IPS-15b (cell line): Measurements from ENCODE around the gene B3GALT4.

Experiments used
- H3K27me3 ChIP-seq: one replicate; pipeline ENCODE4 v1.6.1; 2013; ENCODE audit warnings: low read length; ENCODE audit not compliant: control insufficient read depth, insufficient read depth
- H3K36me3 ChIP-seq: one replicate; pipeline ENCODE4 v1.6.1; 2013; ENCODE audit warnings: low read length; ENCODE audit not compliant: control insufficient read depth, insufficient read depth
- H3K4me1 ChIP-seq: one replicate; pipeline ENCODE4 v1.6.1; 2013; ENCODE audit warnings: mild to moderate bottlenecking, low read length; ENCODE audit not compliant: control insufficient read depth, insufficient read depth
- H3K4me3 ChIP-seq: one replicate; pipeline ENCODE4 v1.5.1; 2013; ENCODE audit warnings: low read depth, low read length
- H3K9ac ChIP-seq: one replicate; pipeline ENCODE4 v1.6.1; 2013; ENCODE audit warnings: low read depth, mild to moderate bottlenecking, low read length
- H3K9me3 ChIP-seq: one replicate; pipeline ENCODE4 v1.6.1; 2013; ENCODE audit warnings: mild to moderate bottlenecking, low read length; ENCODE audit not compliant: control insufficient read depth, insufficient read depth

The B3GALT4 gene

DNA sequence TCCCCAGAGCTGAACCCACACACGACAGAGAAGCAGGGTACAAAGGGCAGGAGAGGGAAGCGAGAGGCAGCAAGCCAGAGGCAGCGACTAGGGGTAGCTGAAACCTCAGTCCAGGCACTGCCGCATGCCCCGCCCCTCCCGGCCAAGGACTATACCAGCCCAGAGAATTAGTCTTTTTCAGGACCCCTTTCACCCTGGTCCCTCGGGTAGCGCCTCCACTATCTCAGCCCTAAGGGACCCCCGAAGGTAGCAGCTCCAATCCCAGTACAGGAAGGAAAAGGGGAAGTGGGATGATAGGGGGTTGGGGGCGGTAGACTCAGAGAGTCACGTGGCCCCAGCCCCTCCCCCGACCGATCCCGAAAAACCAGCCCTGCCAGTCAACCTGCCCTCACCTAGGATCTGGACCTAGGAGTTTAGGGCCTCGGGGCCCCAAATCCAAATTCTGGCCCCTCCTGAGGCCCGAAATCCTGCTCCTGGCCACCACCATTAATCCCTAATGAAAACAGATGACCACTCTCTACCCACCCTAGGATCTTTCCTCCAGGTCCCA lies 20.6 kb downstream of the B3GALT4 start:
- no peaks in the 10 kb centered on the region for H3K4me1 ChIP-seq
- H3K9me3 ChIP-seq = no peaks in the 10 kb centered on the region
- H3K9ac ChIP-seq = peak overlapping the region; percentile 70
- peak overlapping the region; percentile 74 for H3K4me3 ChIP-seq
- peaks cover 12% of the 10 kb centered on the region for H3K36me3 ChIP-seq
- H3K27me3 ChIP-seq = no peaks in the 10 kb centered on the region

DNA sequence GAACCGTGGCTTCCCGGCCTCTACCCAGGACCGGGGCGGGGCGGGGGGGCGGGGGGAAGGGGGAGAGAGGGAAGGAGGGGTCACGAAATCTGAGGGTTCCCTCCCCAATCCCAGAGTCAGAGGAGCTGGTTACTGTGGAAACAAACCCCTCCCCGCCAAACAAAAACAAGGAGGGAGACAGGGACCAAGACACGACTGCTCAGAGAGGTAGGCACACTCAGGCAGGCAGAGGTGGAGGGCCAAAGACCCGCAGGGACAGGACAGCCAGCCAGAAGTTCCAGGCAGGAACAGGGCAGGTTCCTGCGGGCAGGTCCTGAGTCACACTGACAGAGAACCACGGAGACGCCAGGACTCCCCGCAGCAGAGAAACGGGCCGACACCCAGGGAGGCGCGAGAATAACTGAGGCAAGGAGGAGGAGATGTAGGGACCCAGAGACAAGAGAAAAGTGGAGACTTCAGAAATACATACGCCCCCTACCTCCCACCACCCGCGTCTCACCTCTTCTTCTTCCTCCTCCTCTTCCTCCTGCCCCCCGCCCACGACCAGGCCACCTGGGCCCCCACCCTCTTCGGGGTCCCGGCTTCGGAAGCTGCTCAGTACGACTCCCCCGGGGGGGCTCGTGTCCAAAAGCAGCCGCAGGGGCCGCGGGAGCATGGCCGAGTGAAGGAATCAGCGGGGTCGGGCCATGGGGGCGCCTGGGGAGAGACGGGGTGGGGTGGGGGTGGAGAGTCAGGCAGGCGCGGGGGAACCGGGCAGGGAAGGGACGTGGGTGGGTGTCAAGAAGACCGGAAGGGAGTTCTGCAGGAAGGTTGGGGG lies 21.2 kb downstream of the B3GALT4 start:
- Histone ChIP-seq H3K36me3 (peaks cover 11% of the 10 kb centered on the region), H3K9ac (no peak overlapping the region), H3K4me3 (peak overlapping the region; percentile 74), H3K27me3 (no peaks in the 10 kb centered on the region), H3K9me3 (no peaks in the 10 kb centered on the region), H3K4me1 (no peaks in the 10 kb centered on the region)

DNA sequence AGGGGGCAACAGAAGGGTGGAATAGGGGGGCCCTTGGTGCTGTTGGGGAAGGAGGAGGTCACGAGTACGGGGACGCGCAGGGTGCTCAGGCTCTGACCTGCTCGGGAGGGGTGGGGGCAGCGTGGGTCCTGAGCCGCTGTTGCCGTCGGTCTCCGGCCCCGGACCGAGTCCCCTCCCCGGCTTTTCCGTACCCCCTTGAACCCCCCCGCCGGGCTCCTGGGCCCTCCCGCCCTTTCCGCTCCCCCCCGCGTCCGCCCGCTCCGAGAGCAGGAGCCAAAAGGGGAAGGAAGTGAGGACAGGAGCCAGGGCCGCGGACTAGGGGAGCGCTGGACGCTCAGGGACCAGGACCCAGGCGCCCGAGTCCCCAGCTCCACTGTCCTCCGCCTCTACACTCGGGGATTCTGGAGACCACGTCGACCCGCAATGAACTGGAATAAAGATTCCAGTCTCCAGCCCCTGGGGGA lies 21.9 kb downstream of the B3GALT4 start, which contains the start of gene RGL2:
Gene RGL2, minus strand, starts transcription at position 170 of the 464 bp plus-strand sequence. CDS start 332 bp downstream, outside the sequence.
- Histone ChIP-seq H3K36me3 (peaks cover 11% of the 10 kb centered on the region), H3K9me3 (no peaks in the 10 kb centered on the region), H3K27me3 (no peaks in the 10 kb centered on the region), H3K4me3 (peak within 1 kb of the TSS; percentile 74), H3K4me1 (no peaks in the 10 kb centered on the region), H3K9ac (peak within 1 kb of the TSS; percentile 71)

DNA sequence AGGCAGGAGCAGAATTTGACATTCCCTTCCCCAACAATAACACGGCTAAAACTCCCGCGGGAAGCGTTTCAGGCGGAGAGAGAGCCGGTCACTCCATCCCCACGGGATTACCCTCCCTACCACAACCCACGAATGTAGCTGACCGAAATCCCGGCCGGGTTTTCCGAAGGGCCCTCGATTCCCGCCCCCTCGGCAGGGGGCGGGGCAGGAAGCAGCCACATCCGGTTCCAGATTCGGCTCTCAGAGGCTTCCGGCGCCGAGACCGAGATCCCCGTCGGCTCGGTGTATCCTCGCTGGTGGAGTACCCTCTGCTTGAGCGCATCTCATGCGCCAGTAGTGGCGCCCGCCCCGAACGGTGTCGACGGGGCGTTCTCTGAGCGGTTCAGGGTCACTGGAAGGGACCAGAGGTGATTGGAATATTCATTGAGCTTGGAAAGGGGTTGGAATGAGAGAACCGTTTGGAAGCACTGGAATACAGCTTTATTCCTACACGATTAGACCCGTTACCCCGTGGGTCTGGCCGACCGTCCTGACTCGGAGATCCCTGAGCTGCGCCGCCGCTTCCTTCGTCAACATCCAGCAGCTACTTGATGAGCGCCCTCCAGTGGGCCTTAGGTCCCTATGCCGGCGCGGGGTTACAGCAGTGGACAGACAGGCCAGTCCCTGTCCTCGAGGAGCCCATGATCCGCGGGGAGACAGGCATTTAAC lies 22.5 kb downstream of the B3GALT4 start:
- H3K4me3 ChIP-seq = peak overlapping the region; percentile 74
- H3K36me3 ChIP-seq = peaks cover 14% of the 10 kb centered on the region
- H3K27me3 ChIP-seq = no peaks in the 10 kb centered on the region
- H3K9ac ChIP-seq = peak overlapping the region; percentile 71
- no peaks in the 10 kb centered on the region for H3K9me3 ChIP-seq
- no peaks in the 10 kb centered on the region for H3K4me1 ChIP-seq

DNA sequence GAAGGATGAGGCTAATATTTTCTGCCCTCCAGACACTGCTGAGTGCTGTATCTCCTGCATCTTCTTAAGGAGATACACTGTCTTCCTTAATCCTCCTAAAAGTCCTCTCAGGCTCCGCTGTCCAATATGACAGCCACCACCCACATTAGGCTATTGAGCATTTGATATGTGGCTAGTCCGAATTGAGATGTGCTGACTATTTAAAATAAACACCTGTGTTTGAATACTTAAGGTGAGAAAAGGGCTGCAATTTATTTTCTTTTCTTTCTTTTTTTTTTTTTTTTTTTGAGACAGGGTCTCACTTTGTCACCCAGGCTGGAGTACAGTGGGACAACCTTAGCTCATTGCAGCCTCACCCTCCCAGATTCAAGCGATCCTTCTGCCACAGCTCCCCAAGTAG lies 25.0 kb downstream of the B3GALT4 start:
- Histone ChIP-seq H3K4me1 (no peaks in the 10 kb centered on the region), H3K27me3 (no peaks in the 10 kb centered on the region), H3K36me3 (peaks cover 4% of the 10 kb centered on the region), H3K4me3 (no peak overlapping the region), H3K9me3 (no peaks in the 10 kb centered on the region), H3K9ac (no peak overlapping the region)

DNA sequence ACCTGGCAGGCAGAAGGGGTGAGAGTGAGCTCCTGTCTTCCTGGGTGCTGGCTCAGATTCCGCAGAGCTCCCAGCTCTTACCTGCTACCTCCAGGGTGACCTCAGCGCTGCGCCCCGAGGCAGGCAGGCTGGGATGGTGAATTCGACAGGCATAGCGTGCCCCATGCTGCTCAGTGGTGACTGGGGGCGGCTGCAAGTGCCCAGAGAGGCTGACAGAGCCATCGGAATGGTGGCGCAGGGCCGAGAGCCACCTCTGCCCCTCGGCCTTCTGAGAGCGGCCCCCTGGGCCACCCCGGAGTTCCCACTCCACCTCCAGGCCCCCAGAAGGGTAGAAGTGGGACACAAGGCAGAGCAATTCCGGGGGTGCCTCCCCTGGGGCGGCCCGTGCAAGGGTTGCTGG lies 27.3 kb downstream of the B3GALT4 start:
- no peaks in the 10 kb centered on the region for H3K9me3 ChIP-seq
- no peaks in the 10 kb centered on the region for H3K4me1 ChIP-seq
- no peak overlapping the region for H3K4me3 ChIP-seq
- no peak overlapping the region for H3K9ac ChIP-seq
- peaks cover 4% of the 10 kb centered on the region for H3K36me3 ChIP-seq
- no peaks in the 10 kb centered on the region for H3K27me3 ChIP-seq

DNA sequence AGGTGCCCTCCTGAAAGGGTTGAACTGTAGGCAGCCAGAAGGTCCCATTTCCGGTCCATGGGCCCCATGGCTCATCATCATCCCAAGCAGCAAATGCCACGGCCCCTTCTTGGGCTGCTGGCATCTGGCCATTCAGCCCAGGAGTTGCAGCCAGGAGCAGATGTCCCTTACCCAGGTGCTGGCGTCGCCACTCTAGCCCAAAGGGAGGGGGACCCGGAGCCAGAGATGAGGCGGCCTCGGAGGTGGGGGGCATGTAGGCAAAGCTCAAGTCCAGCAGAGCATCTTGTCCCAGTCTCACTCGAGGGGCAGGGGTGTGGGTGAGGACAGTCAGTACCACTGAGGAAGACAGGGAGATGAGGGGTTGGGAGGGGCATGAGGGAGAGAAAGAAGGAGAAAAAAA lies 28.1 kb downstream of the B3GALT4 start:
- H3K4me1 ChIP-seq = no peaks in the 10 kb centered on the region
- H3K9ac ChIP-seq = no peak overlapping the region
- H3K27me3 ChIP-seq = no peaks in the 10 kb centered on the region
- H3K36me3 ChIP-seq = peaks cover 4% of the 10 kb centered on the region
- no peaks in the 10 kb centered on the region for H3K9me3 ChIP-seq
- H3K4me3 ChIP-seq = no peak overlapping the region

DNA sequence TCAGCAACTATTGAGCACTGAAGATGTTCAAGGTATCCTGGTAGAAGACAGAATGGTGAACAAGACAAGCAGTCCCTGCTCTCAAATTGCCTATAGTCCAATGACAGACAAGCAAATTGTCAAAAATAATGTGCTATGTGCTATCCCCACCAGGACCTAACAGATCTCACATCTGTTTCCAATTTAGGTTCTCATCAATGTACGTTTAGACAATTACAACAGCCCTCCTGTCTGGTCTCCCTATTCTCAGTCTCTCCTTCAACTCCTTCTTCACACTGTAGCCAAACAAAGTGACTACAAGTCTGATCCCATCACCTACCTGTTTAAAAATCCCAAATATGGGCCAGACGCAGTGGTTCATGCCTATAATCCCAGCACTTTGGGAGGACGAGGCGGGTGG lies 29.4 kb downstream of the B3GALT4 start:
- H3K9me3 ChIP-seq = no peaks in the 10 kb centered on the region
- H3K4me1 ChIP-seq = no peaks in the 10 kb centered on the region
- no peaks in the 10 kb centered on the region for H3K27me3 ChIP-seq
- H3K4me3 ChIP-seq = no peak overlapping the region
- no peak overlapping the region for H3K9ac ChIP-seq
- H3K36me3 ChIP-seq = peaks cover 4% of the 10 kb centered on the region

DNA sequence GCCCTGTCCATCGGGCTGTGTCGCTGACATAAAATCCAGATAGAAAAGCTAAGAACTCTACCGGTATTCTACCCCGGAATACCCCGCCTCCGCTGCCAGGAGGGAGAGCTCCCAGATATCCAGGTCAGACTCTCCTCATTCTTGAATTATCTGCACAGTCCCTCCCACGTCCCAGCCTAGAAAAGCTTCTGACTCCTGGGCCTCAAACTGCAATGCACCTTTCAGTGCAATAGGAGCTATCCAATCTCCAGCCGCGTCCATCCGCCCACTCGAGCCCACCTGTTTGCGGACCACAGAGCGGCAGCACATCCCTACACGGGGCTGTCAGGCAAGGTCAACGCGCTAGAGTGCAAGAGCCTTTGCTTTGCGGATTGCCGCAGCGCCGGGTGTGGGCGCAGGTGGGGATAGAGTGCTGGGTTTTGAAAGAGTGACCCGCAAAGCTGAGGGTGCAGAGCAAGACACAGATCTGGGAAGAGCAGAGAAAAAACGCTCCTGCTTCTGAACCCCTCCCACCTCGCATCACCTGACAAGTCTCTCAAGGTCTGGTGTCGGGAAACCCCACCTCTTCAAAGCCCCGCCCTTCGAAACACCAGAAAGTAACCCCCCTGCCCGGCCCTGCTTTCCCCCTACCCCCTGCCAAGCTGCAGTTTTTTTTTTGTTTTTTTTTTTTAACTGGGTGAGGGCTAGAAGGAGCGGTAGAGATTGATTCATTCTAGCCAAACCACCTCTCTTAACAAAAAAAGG lies 35.6 kb downstream of the B3GALT4 start:
- Histone ChIP-seq H3K4me1 (peaks cover 11% of the 10 kb centered on the region), H3K36me3 (peaks cover 3% of the 10 kb centered on the region), H3K4me3 (peak overlapping the region; percentile 96), H3K27me3 (no peaks in the 10 kb centered on the region), H3K9ac (no peak overlapping the region), H3K9me3 (no peaks in the 10 kb centered on the region)

DNA sequence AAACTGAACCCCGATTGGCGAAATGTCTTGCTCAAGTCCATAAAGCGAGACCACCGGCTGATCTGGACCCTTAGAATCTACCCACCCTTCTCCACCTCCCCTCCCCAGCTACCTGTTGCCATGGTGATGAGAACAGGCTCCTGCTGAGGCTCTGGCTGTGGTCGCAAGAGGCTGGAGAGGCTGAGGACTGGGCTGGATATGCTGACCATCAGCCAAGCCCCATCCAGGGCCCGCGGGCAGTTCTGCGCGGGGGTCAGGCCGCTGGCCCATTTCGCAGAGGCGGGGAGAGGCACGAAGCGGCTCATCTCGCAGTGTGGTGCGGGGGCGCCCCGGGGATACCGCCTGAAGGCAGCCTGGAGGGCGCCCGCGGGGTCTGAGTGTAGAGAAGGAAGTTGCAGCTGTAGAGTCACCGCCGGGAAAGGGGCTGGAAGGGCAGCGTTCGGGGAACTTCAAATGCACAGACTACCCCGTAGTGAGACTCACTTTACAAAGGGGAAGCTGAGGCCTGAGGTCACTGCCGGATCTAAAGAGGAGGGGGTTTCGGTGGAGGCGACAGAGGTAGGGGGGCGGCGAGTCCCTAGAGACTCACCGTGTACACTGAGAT lies 36.3 kb downstream of the B3GALT4 start:
- no peaks in the 10 kb centered on the region for H3K27me3 ChIP-seq
- no peaks in the 10 kb centered on the region for H3K9me3 ChIP-seq
- H3K4me3 ChIP-seq = peak overlapping the region; percentile 96
- peak overlapping the region; percentile 87 for H3K9ac ChIP-seq
- H3K36me3 ChIP-seq = peaks cover 3% of the 10 kb centered on the region
- H3K4me1 ChIP-seq = peaks cover 11% of the 10 kb centered on the region
